K562 (cell line): ENCODE results near the gene FBXO27. TPM values are rescaled to one million over a fixed set of nuclear protein-coding genes. Genes with fewer than 3 reads are reported as not detected.

Source experiments
- ATAC-seq: fragments of 200-7000 bp; cut with Tn5 transposase; 3 replicates; pipeline ENCODE4 v1.9.1; 2020; ENCODE audit warnings: moderate library complexity
- BruUV-seq: library from RNA; stranded (reverse); fragments of 400-500 nt; replicated peaks from 2 replicates; lab custom pipeline; 2021; lab: Mats Ljungman, UMichigan
- CTCF ChIA-PET: fragments of 300-600 bp; formaldehyde crosslinking; extraction: SDS; loops from one replicate; lab custom pipeline; 2021; ENCODE audit warnings: low intra/inter-chr PET ratio; lab: Yijun Ruan, JAX
- POLR2A ChIA-PET: fragments of 300-600, 350-650 bp; sonication (Branson Sonifier 250); formaldehyde crosslinking; extraction: SDS; loops from one replicate; lab custom pipeline; 2021; ENCODE audit warnings: antibody characterized with exemption, inconsistent platforms; lab: Yijun Ruan, JAX
- DNase-seq, 4 experiments: peaks; one replicate each; pipeline versions ENCODE4 v3.0.0 to v3.0.0-alpha.2; 2011 to 2018; ENCODE audit warnings: low spot score in 3 of 4, mixed read lengths in 3 of 4; ENCODE audit errors: extremely low read depth in 1 of 4
- FAIRE-seq: peaks from 2 replicates; lab custom pipeline; 2011; peaks lifted over from hg19 to GRCh38; lab: Jason Lieb, UNC
- H2AFZ ChIP-seq: 2 replicates; pipeline ENCODE4 v1.6.0; 2011; ENCODE audit warnings: low read depth, low read length, control low read depth, inconsistent platforms
- H3K27ac ChIP-seq: fragments of 200-600 bp; 3 replicates; pipeline ENCODE4 v1.8.0; 2011; ENCODE audit warnings: low read depth, mild to moderate bottlenecking, control low read depth, inconsistent platforms, low read length, moderate library complexity, mixed read lengths; ENCODE audit errors: extremely low read depth
- H3K27me3 ChIP-seq, 2 experiments: fragments of 300-600 bp in 1 of 2; 2 replicates in 1 of 2; 3 replicates in 1 of 2; pipeline versions ENCODE4 v1.6.0 to v1.8.0; 2011; ENCODE audit warnings: inconsistent platforms in 2 of 2, low read length in 2 of 2, mild to moderate bottlenecking in 1 of 2, mixed read lengths in 1 of 2, moderate library complexity in 1 of 2; ENCODE audit not compliant: control insufficient read depth in 2 of 2, insufficient read depth in 2 of 2
- H3K36me3 ChIP-seq: fragments of 300-600 bp; 3 replicates; pipeline ENCODE4 v1.8.0; 2011; ENCODE audit warnings: mild to moderate bottlenecking, low read length, inconsistent platforms; ENCODE audit not compliant: control insufficient read depth, insufficient read depth
- H3K4me1 ChIP-seq, 2 experiments: fragments of 200-600 bp in 1 of 2; replicated peaks in 1 of 2; 2 replicates in 1 of 2; 3 replicates in 1 of 2; pipeline versions ENCODE4 v1.5.1 to v1.8.0; 2011; ENCODE audit warnings: inconsistent platforms in 2 of 2, low read length in 2 of 2, mild to moderate bottlenecking in 1 of 2, mixed read lengths in 1 of 2, moderate library complexity in 1 of 2; ENCODE audit not compliant: control insufficient read depth in 2 of 2, insufficient read depth in 2 of 2
- H3K4me2 ChIP-seq: 2 replicates; pipeline ENCODE4 v1.6.1; 2011; ENCODE audit warnings: low read length, control low read depth, inconsistent platforms, mixed read lengths; ENCODE audit not compliant: insufficient read depth
- H3K4me3 ChIP-seq: fragments of 200-600 bp; sonication (generic), shearing (Covaris generic); 2 replicates; pipeline ENCODE4 v1.5.1; 2016; ENCODE audit warnings: control low read depth, inconsistent platforms
- H3K79me2 ChIP-seq: fragments of 200-600 bp; 3 replicates; pipeline ENCODE4 v1.8.0; 2011; ENCODE audit warnings: low read length, inconsistent platforms; ENCODE audit not compliant: control insufficient read depth, insufficient read depth
- H3K9ac ChIP-seq, 2 experiments: 2 replicates each; pipeline versions ENCODE4 v1.6.0 to v1.6.1; 2011; ENCODE audit warnings: low read depth in 2 of 2, low read length in 2 of 2, control low read depth in 1 of 2, inconsistent platforms in 1 of 2, mild to moderate bottlenecking in 1 of 2, mixed read lengths in 1 of 2; ENCODE audit not compliant: insufficient read depth in 1 of 2
- H3K9me1 ChIP-seq: one replicate; pipeline ENCODE4 v1.6.0; 2011; ENCODE audit warnings: inconsistent platforms, mild to moderate bottlenecking, low read length, moderate library complexity; ENCODE audit not compliant: control insufficient read depth, insufficient read depth
- H3K9me3 ChIP-seq: replicated peaks from 2 replicates; pipeline ENCODE4 v1.5.1; 2011; ENCODE audit warnings: low read depth, low read length, inconsistent platforms; ENCODE audit not compliant: control insufficient read depth, insufficient read depth
- H4K20me1 ChIP-seq: replicated peaks from 2 replicates; pipeline ENCODE4 v1.6.1; 2011; ENCODE audit warnings: low read length, inconsistent platforms, mixed read lengths; ENCODE audit not compliant: control insufficient read depth, insufficient read depth
- BCOR ChIP-seq: fragments of 450-650 bp; IDR thresholded peaks from 2 replicates; pipeline ENCODE4 v1.6.1; 2016
- ESRRA ChIP-seq: fragments of 450-650 bp; IDR thresholded peaks from 2 replicates; pipeline ENCODE4 v1.6.1; 2014; ENCODE audit warnings: low read depth, mild to moderate bottlenecking, moderate library complexity, borderline replicate concordance
- ETV6 ChIP-seq, 3 experiments: fragments of 150-350 bp in 1 of 3; sonication (generic) in 1 of 3; formaldehyde crosslinking in 1 of 3; IDR thresholded peaks; 2 replicates each; pipeline versions ENCODE4 v1.6.1 to v1.8.0; 2014 to 2022; ENCODE audit warnings: borderline replicate concordance in 2 of 3, low read depth in 2 of 3, antibody characterized with exemption in 1 of 3, low read length in 1 of 3, mild to moderate bottlenecking in 1 of 3, missing genetic modification reagents in 1 of 3
- IRF9 ChIP-seq: fragments of 450-650 bp; IDR thresholded peaks from 2 replicates; pipeline ENCODE4 v1.6.1; 2016; ENCODE audit warnings: missing biosample characterization, missing genetic modification characterization
- KLF6 ChIP-seq: fragments of 250-450 bp; sonication (Bioruptor Pico); IDR thresholded peaks from 2 replicates; pipeline ENCODE4 v1.4.0; 2020; ENCODE audit warnings: mild to moderate bottlenecking, moderate library complexity, borderline replicate concordance
- MBD2 ChIP-seq: sonication (generic); IDR thresholded peaks from 2 replicates; pipeline ENCODE4 v1.6.1; 2016; ENCODE audit warnings: low read depth, borderline replicate concordance
- RAD21 ChIP-seq, 2 experiments: fragments of 250-450 bp in 1 of 2; fragments of 450-650 bp in 1 of 2; sonication (Bioruptor Pico) in 1 of 2; formaldehyde crosslinking in 1 of 2; IDR thresholded peaks in 1 of 2; conservative IDR thresholded peaks in 1 of 2; 2 replicates each; pipeline versions ENCODE4 v1.4.0 to v1.8.0; 2020 to 2022; ENCODE audit warnings: mild to moderate bottlenecking in 2 of 2, moderate library complexity in 1 of 2
- SMAD1 ChIP-seq: fragments of 150-350 bp; IDR thresholded peaks from 2 replicates; pipeline ENCODE4 v1.6.1; 2014; ENCODE audit warnings: low read length, low read depth; ENCODE audit not compliant: partially characterized antibody
- ZNF146 ChIP-seq: IDR thresholded peaks from one replicate; pipeline ENCODE4 v1.6.1; 2018; ENCODE audit warnings: missing compliant biosample characterization; ENCODE audit not compliant: unreplicated experiment
- ZNF224 ChIP-seq: sonication (generic); formaldehyde crosslinking; IDR thresholded peaks from 2 replicates; pipeline ENCODE4 v1.8.0; 2022; ENCODE audit warnings: mild to moderate bottlenecking, missing genetic modification reagents
- WGBS: fragments of 100-300 bp; shearing (Covaris generic); methylation state at CpG from one replicate; pipeline ENCODE4 v1.1.6; 2016; ENCODE audit warnings: low coverage, mixed read lengths; ENCODE audit not compliant: insufficient coverage; ENCODE audit errors: missing lambda C conversion rate; 5-methylcytosine and 5-hydroxymethylcytosine counted together
- in situ Hi-C: fragments of 300-500 bp; cut with MboI; formaldehyde crosslinking; loops from 4 replicates; pipeline ENCODE4 v1.15.0; 2018; ENCODE audit warnings: inconsistent platforms, mixed read lengths
- intact Hi-C: fragments of 100-400 bp; cut with micrococcal nuclease; formaldehyde crosslinking; loops from 2 replicates; pipeline ENCODE4 v1.14.2; 2022
- polyA plus RNA-seq, 8 experiments: library from polyadenylated mRNA; depleted of rRNA in 4 of 8; stranded (reverse) in 5 of 8; unstranded in 3 of 8; fragments of >200 nt; fragmentation: Nextera tagmentation in 2 of 8; fragmentation: Illumina TruSeq in 1 of 8; extraction: Ambion mirVana in 2 of 8; extraction: Trizol in 1 of 8; gene quantifications; 2 replicates each; pipeline versions ENCODE4 v1.2.1 to v1.2.3, GENCODE V29; 2011 to 2014; ENCODE audit warnings: inconsistent platforms in 1 of 8, missing spikeins in 1 of 8
- total RNA-seq, 7 experiments: library from RNA; depleted of rRNA in 6 of 7; stranded (reverse); fragments of >200 nt in 6 of 7; fragmentation: Illumina TruSeq in 2 of 7; extraction: Trizol in 2 of 7; gene quantifications; 2 replicates each; pipeline versions ENCODE4 v1.2.1 to v1.2.3, GENCODE V29; 2011 to 2021; ENCODE audit warnings: low replicate concordance in 1 of 7
- TF ChIP-seq, protein P1 (sequence below), 3 experiments: fragments of 200-800 bp in 1 of 3; sonication (Bioruptor generic) in 1 of 3; sonication (generic) in 1 of 3; formaldehyde crosslinking in 1 of 3; IDR thresholded peaks; 2 replicates each; pipeline versions ENCODE4 v1.6.1 to v1.8.0; 2016 to 2022; ENCODE audit warnings: mild to moderate bottlenecking in 2 of 3, missing compliant biosample characterization in 2 of 3, missing genetic modification characterization in 2 of 3, missing genetic modification reagents in 1 of 3
- TF ChIP-seq, protein P2 (sequence below): fragments of 450-650 bp; IDR thresholded peaks from 2 replicates; pipeline ENCODE4 v1.6.1; 2016; ENCODE audit warnings: borderline replicate concordance

The FBXO27 gene
- total and polyA plus RNA-seq, 9 of the 15 experiments (the other 6 are each of a cell fraction or from before 2014, with no cell fraction given), result 1.8 to 11.0 (median 6.3) TPM

- TF ChIP-seq IRF9, result no peak
These were observed 14.7 kb upstream of the FBXO27 start (continued) for GRCh38 chr19:39047073-39047472.

GRCh38 chr19:39046037-39046821, 13.9 kb upstream of the FBXO27 start:
- peak overlapping the region; percentile 73 for H3K4me2 ChIP-seq
- FAIRE-seq, result peak; percentile 99
- no peak for TF ChIP-seq ETV6 (IDR thresholded peaks at IDR 0.05; ENCODE audit: borderline replicate concordance in 1 of 2, low read depth in 2 of 2, low read length in 1 of 2)
- TF ChIP-seq ETV6 (CRISPR knock-in tag; IDR thresholded peaks at IDR 0.05; ENCODE audit: borderline replicate concordance), result no peak
- TF ChIP-seq ESRRA, result no peak
- no peak for TF ChIP-seq KLF6
- no peak for TF ChIP-seq ZNF146
- peak; percentile 69; the same call in 1 of the 2 replicates for TF ChIP-seq BCOR
- no peak for TF ChIP-seq SMAD1
- no peak for TF ChIP-seq ZNF224
- no peak for TF ChIP-seq RAD21 (CRISPR knock-in tag; conservative IDR thresholded peaks at IDR 0.05 in 1 of 2, IDR thresholded peaks at IDR 0.05 in 1 of 2)
- TF ChIP-seq, protein P1, sequence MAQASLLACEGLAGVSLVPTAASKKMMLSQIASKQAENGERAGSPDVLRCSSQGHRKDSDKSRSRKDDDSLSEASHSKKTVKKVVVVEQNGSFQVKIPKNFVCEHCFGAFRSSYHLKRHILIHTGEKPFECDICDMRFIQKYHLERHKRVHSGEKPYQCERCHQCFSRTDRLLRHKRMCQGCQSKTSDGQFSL (CRISPR knock-in tag; IDR thresholded peaks at IDR 0.05), result no peak
- TF ChIP-seq, protein P1 (tag; IDR thresholded peaks at IDR 0.05), result no peak
- TF ChIP-seq, protein P2, sequence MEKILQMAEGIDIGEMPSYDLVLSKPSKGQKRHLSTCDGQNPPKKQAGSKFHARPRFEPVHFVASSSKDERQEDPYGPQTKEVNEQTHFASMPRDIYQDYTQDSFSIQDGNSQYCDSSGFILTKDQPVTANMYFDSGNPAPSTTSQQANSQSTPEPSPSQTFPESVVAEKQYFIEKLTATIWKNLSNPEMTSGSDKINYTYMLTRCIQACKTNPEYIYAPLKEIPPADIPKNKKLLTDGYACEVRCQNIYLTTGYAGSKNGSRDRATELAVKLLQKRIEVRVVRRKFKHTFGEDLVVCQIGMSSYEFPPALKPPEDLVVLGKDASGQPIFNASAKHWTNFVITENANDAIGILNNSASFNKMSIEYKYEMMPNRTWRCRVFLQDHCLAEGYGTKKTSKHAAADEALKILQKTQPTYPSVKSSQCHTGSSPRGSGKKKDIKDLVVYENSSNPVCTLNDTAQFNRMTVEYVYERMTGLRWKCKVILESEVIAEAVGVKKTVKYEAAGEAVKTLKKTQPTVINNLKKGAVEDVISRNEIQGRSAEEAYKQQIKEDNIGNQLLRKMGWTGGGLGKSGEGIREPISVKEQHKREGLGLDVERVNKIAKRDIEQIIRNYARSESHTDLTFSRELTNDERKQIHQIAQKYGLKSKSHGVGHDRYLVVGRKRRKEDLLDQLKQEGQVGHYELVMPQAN, result no peak
- 0 out of 2 replicates have a peak, but pooled peaks have one; percentile 9 for TF ChIP-seq MBD2
- TF ChIP-seq IRF9, result no peak

More at GRCh38 chr19:39046037-39046821, 13.9 kb upstream of the FBXO27 start:
- BruUV-seq, result no TSS peak
- peak overlapping the region; percentile 60 for H3K27ac ChIP-seq
- no peaks in the 10 kb centered on the region for H3K9me3 ChIP-seq
- 5% methylated on average over 7 of the region's 7 CpGs for WGBS
- ATAC-seq, result peak; percentile 100
- CTCF ChIA-PET, result no interaction called here
- POLR2A ChIA-PET, result interaction anchor here (0.7 to 1.4 kb wide), 6 partner anchors 9 to 183 kb away, joined by 3 to 5 read pairs (median 4); no protein-coding TSS in a partner anchor
- H3K9ac ChIP-seq, result peak overlapping the region in 1 of 2 experiments; percentile 29; a peak in 1 of 4 replicates
- DNase-seq, result peak in 2 of 4 experiments; percentile 74 to 90
- in situ Hi-C loops (no loop called here), intact Hi-C loops (no loop called here)
- H2AFZ ChIP-seq, result peak overlapping the region; percentile 91
- 0 out of 2 replicates have a peak overlapping the region, but pooled peaks have one; percentile 6 for H3K4me3 ChIP-seq
- no peaks in the 10 kb centered on the region for H3K79me2 ChIP-seq
- H3K27me3 ChIP-seq, result no peaks in the 10 kb centered on the region
- H3K9me1 ChIP-seq, result no peaks in the 10 kb centered on the region
- no peaks in the 10 kb centered on the region for H4K20me1 ChIP-seq
- no peaks in the 10 kb centered on the region for H3K36me3 ChIP-seq
- H3K4me1 ChIP-seq, result peaks cover 5 to 13% of the 10 kb centered on the region in 2 experiments; a peak in 3 of 5 replicates
